Prostate gland (tissue), 2 donors: ENCODE measurements around the gene OTUD4.

ENCODE experiments used
- POLR2A ChIP-seq: fragments of 450-650 bp; IDR thresholded peaks from one replicate; pipeline ENCODE4 v1.6.1; 2016; ENCODE audit warnings: antibody characterized with exemption, mild to moderate bottlenecking
- POLR2AphosphoS5 ChIP-seq: sonication (generic); formaldehyde crosslinking; IDR thresholded peaks from one replicate; pipeline ENCODE4 v1.6.1; 2017; ENCODE audit warnings: antibody characterized with exemption
- TF ChIP-seq, protein P1 (sequence below), 4 experiments: fragments of 200-600 bp in 2 of 4; fragments of 450-650 bp in 2 of 4; sonication (generic) in 2 of 4; IDR thresholded peaks; 1 replicate in 3 of 4; 2 replicates in 1 of 4; pipeline ENCODE4 v1.5.1; 2016 to 2019; ENCODE audit warnings: antibody characterized with exemption in 4 of 4, mild to moderate bottlenecking in 2 of 4, moderate library complexity in 2 of 4

DNA sequence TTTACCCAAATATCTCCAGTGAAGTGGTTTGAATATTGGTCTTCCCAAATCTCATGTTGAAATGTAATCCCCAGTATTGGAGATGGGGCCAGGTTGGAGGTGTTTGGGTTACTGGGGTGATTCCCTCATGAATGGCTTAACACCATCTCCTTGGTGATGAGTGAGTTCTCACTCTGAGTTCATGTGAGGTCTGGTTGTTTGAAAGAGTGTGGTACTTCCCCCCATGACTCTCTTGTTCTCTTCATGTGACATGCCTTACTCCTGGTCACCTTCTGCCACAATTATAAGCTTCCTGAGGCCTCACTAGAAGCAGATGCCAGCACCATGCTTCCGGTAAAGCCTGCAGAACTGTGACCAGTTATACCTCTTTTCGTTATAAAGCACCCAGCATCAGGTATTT, 32.9 kb upstream of the OTUD4 start:
- TF ChIP-seq, protein P1, sequence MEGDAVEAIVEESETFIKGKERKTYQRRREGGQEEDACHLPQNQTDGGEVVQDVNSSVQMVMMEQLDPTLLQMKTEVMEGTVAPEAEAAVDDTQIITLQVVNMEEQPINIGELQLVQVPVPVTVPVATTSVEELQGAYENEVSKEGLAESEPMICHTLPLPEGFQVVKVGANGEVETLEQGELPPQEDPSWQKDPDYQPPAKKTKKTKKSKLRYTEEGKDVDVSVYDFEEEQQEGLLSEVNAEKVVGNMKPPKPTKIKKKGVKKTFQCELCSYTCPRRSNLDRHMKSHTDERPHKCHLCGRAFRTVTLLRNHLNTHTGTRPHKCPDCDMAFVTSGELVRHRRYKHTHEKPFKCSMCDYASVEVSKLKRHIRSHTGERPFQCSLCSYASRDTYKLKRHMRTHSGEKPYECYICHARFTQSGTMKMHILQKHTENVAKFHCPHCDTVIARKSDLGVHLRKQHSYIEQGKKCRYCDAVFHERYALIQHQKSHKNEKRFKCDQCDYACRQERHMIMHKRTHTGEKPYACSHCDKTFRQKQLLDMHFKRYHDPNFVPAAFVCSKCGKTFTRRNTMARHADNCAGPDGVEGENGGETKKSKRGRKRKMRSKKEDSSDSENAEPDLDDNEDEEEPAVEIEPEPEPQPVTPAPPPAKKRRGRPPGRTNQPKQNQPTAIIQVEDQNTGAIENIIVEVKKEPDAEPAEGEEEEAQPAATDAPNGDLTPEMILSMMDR (IDR thresholded peaks at IDR 0.05) = no peak
- TF ChIP-seq POLR2AphosphoS5 (no peak), POLR2A (no peak)
